Measurements from ENCODE around the gene THBS4. TPM values are rescaled to one million over a fixed set of nuclear protein-coding genes. Genes with fewer than 3 reads are reported as not detected.

The THBS4 gene
- total and polyA plus RNA-seq, 12 donors, result 41.1 to 180 (median 67.5) TPM

DNA sequence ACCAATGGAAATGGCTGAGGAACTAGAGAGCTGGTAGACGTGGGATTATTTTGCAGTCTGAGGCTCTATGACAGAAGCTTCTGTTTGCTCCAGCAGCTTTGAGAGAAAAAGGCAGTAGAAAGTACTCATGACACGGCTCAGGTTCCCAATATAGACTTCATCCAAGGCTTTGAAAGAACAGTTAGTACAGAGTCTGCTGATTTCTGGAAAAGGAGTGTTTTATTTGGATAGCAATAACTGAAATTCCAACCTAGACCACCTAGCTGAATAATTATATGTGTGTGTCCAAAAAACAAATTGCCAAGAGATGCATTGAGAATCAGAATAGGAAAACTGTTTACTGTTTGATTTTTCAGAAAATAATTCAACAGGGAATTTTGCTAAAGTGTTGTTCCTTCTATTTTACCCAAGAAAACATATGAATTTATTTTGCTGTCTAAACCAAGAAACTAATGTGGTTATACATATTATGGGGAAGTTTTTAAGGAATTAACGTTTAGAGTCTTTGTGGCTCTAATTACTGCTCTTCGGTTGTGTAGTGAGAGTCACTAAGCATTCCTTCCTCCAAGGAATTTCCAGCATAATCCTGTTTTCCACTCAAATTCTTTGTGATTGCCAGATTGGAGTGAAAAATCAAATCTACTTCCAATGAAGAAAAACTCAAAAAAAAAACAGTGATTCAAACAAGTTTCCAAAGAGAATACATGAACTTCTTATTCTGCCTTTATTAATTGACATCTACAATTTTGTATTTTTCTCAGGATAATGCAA, 26.0 kb upstream of the THBS4 start:
- Histone ChIP-seq H3K4me1 (peaks cover 0 to 15% (median 0%) of the 10 kb centered on the region in 9 donors), H3K27me3 (no peaks in the 10 kb centered on the region), H3K27ac (peak overlapping the region in 2 of 10 donors; percentile 24 to 26), H3K4me3 (no peak overlapping the region), H3K9me3 (peaks cover 0 to 12% (median 0%) of the 10 kb centered on the region in 11 donors), H3K36me3 (no peaks in the 10 kb centered on the region)
- WGBS, 2 donors, result 64 to 75% methylated on average over 4 of the region's 4 CpGs
- intact Hi-C loops (cut with DNase I), result no loop called here
- ATAC-seq (peak in 1 of 8 donors; percentile 70), DNase-seq (no peak)
- TF ChIP-seq, protein P1, sequence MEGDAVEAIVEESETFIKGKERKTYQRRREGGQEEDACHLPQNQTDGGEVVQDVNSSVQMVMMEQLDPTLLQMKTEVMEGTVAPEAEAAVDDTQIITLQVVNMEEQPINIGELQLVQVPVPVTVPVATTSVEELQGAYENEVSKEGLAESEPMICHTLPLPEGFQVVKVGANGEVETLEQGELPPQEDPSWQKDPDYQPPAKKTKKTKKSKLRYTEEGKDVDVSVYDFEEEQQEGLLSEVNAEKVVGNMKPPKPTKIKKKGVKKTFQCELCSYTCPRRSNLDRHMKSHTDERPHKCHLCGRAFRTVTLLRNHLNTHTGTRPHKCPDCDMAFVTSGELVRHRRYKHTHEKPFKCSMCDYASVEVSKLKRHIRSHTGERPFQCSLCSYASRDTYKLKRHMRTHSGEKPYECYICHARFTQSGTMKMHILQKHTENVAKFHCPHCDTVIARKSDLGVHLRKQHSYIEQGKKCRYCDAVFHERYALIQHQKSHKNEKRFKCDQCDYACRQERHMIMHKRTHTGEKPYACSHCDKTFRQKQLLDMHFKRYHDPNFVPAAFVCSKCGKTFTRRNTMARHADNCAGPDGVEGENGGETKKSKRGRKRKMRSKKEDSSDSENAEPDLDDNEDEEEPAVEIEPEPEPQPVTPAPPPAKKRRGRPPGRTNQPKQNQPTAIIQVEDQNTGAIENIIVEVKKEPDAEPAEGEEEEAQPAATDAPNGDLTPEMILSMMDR (IDR thresholded peaks at IDR 0.05), result no peak

GRCh38 chr5:80010754-80011392, 24.3 kb upstream of the THBS4 start:
- intact Hi-C loops (cut with DNase I), result no loop called here
- Histone ChIP-seq H3K27me3 (no peaks in the 10 kb centered on the region), H3K9me3 (peaks cover 0 to 12% (median 0%) of the 10 kb centered on the region in 11 donors), H3K27ac (peak overlapping the region in 3 of 10 donors; percentile 6 to 43 (median 7)), H3K4me3 (no peak overlapping the region), H3K4me1 (peaks cover 0 to 15% (median 0%) of the 10 kb centered on the region in 9 donors), H3K36me3 (no peaks in the 10 kb centered on the region)
- TF ChIP-seq, protein P1 (IDR thresholded peaks at IDR 0.05), result no peak
- peak; percentile 67 to 93 (median 81) for ATAC-seq
- 22 to 42% methylated on average over 5 of the region's 5 CpGs for WGBS, 2 donors
- DNase-seq, result peak in 1 of 2 donors; percentile 65

- H3K36me3 ChIP-seq, result no peaks in the 10 kb centered on the region
- peaks cover 0 to 4% (median 0%) of the 10 kb centered on the region in 7 donors for H3K27me3 ChIP-seq
- no peaks in the 10 kb centered on the region for H3K9me3 ChIP-seq
- ATAC-seq, result no peak
- H3K27ac ChIP-seq, result no peak overlapping the region
- TF ChIP-seq, protein P1 (IDR thresholded peaks at IDR 0.05), result no peak
- WGBS, 2 donors, result 89 to 93% methylated on average over 2 of the region's 2 CpGs
- H3K4me3 ChIP-seq, result no peak overlapping the region
- DNase-seq, result no peak
- intact Hi-C loops (cut with DNase I), result no loop called here
- no peaks in the 10 kb centered on the region for H3K4me1 ChIP-seq
Observed at GRCh38 chr5:80025069-80025468, 10.1 kb upstream of the THBS4 start.

GRCh38 chr5:80026841-80027240, 8.3 kb upstream of the THBS4 start:
- H3K9me3 ChIP-seq, result no peaks in the 10 kb centered on the region
- H3K4me1 ChIP-seq, result no peaks in the 10 kb centered on the region
- H3K27ac ChIP-seq, result no peak overlapping the region
- ATAC-seq (no peak), DNase-seq (no peak)
- H3K4me3 ChIP-seq, result no peak overlapping the region
- TF ChIP-seq, protein P1 (IDR thresholded peaks at IDR 0.05), result no peak
- intact Hi-C loops (cut with DNase I), result no loop called here
- peaks cover 0 to 4% (median 0%) of the 10 kb centered on the region in 7 donors for H3K27me3 ChIP-seq
- no peaks in the 10 kb centered on the region for H3K36me3 ChIP-seq
